ENCODE data around the gene SYTL1.

The SYTL1 gene

DNA sequence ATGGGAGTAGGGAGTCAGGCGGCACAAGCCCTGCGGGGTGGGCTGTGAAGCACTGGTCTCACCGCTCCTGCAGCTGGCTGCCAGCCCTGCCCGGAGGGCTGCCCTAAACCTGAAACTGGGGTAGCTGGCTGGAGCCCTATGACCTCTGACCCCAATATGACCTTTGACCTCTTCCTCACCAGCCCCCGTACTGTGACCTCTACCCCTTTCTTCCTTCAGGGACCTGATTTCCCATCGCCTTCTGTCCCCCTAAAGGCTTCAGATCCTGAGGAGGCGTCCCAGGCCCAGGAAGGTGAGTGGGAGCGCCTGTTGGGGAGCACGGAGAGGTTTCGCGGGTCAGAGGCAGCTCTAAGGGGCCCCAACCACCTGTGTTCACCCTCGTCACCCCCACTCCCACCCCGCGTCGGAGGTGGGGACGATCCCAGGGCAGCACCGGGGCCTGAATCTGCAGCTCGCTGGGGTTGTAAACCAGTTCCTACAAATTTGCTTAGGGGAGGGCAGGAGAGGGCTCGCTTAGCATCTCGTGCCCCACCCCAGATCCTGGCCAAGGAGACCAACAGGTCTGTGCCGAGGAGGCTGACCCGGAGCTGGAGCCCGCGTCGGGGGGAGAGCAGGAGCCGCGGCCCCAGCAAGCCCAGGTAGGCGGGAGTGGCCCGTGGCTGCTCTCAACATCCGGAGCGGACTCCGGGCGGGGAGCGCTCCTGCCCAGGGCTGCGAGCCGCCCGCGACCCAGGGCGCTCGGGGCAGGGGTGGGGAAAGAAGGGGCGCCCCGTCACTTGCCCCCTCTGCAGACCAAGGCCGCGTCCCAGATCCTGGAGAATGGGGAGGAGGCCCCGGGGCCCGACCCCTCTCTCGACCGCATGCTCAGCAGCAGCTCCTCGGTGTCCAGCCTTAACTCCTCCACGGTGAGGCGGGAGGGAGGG lies 7.3 kb downstream of the SYTL1 start:
- no peak for DNase-seq

DNA sequence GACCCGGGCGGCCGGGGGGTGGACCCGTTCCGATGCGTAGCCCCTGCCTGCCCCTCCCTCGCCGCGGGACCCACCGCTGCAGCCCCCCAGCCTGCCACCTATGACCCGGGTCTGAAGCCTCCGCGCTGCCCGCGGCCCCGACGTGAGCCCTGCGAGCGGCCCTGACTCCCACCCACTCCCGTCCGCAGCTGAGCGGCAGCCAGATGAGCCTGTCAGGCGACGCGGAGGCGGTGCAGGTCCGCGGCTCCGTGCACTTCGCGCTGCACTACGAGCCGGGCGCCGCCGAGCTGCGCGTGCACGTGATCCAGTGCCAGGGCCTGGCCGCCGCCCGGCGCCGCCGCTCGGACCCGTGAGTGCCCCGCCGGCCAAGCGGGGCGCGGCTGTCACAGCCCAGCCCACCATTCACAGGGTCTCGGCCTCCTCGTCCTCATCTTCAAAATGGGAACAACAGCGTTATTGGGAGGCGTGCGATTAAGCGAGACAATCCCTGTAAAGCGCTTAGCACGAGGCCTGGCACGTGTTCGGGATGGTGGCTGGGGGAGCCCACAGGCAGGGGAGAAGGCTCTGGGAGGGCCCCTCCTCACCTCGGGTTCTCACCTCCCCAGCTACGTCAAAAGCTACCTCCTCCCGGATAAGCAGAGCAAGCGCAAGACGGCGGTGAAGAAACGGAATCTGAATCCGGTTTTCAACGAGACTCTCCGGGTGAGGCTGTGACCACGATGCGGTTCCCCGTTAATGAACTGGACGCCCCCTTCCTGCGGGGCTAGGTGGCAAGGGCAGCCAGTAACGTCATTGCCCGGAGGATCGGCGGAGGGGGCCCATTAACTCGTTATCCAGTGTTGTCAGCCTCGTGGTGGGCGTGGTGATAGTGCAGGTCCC lies 8.2 kb downstream of the SYTL1 start:
- peak; percentile 58 for DNase-seq

DNA sequence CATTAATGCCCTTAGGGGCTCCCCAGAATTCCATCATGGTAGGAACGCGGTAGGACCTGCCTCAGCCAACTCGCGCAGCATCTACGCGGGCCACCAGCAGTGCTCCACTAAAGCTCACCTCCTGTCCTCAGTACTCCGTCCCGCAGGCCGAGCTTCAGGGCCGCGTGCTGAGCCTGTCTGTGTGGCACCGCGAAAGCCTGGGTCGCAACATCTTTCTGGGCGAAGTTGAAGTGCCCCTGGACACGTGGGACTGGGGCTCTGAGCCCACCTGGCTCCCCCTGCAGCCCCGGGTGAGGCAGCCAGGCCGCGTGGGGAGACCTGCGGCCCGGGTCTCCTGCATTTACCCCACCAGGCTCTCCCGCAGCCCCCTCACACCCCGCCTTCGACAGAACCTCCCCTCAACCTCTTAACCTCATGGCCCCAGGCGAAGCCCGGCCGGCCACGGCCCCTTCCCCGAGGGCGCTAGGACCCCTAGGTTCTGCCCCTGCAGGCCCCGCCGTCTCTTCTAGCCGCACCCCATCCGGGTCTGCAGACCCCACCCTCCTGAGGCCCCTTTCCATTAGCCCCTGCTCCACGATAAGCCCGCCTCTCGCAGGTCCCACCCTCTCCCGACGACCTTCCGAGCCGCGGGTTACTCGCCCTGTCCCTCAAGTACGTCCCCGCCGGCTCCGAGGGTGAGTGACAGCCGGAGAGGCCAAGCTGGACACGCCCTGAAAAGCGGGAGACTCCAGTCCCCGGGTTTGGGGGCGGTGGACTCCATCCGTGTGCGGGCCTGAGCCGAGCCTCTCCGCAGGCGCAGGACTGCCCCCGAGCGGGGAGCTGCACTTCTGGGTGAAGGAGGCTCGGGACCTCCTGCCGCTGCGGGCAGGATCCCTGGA lies 9.1 kb downstream of the SYTL1 start:
- DNase-seq = peak; percentile 16

DNA sequence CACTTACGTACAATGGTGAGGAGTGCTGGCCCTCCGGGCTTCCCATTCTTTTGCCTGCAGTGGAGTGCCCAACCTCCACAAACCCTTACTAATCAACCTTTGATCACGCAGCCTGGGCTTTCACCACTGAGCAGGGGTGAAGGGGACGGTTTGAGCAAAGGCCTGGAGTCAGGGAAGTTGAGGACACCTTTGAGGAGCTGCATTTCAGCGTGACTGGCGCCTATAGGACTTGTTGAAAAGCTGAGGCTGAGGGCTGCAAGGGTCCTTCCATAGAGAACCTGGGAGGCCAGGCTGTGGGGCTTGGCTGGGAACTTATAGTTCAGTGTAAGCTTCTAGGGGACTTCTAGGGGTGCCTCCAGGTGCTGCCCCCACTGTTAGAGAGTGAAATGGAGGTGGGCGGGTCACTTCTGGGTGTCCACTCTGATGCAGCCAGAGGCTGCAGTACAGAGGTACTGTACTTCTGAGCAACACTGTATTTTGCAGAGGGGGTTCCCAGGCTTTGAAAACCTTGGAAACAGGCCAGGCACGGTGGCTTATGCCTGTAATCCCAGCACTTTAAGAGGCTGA lies 9.8 kb downstream of the SYTL1 start:
- no peak for DNase-seq

DNA sequence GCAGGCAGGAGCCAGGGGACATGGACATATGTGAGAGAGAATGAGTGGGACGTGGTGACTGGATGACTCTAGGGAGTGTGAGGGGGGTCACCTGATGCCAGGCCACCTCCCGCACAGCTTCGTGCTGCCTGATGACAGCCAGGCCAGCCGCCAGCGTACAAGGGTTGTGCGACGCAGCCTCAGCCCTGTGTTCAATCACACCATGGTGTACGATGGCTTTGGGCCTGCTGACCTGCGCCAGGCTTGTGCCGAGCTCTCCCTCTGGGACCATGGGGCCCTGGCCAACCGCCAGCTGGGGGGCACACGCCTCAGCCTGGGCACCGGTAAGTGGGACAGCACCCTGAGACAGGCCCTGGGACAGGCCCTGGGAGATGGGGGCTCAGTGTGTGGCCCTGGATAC lies 11.3 kb downstream of the SYTL1 start:
- no peak for DNase-seq

DNA sequence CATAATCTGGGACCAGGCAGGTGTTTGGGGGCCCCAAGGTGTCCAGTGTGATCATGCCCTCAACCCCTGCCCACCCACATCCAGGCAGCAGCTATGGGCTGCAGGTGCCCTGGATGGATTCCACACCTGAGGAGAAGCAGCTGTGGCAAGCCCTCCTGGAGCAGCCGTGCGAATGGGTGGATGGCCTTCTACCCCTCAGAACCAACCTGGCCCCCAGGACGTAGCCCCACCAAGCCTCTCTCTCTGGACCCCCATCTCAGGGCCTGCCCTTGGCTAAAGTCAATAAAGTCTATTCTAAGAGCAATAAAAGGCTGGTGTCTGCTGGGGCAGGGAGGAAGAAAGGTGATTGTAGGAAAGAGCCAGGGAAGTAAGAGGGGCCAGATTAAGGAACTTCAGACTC lies 11.8 kb downstream of the SYTL1 start:
- DNase-seq = no peak

DNA sequence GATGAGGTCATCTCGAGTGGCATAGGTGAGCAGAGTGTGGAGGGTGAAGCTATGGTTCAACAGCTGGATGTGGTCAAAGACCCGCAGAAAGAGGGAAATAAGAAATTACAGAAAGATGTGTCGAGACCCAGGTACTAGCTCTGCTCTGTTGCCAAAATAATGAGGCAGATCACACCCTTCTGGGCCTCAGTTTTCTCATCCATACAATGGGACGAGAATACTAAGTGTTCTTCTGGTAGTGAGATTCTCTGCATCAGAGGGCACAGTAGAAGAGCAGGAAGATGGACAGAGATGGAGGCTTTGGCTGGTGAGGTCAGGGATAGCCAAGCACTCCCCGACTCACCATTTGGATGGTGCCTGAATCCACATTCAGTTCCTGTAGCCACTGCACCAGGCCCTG lies 13.9 kb downstream of the SYTL1 start:
- no peak for DNase-seq

DNA sequence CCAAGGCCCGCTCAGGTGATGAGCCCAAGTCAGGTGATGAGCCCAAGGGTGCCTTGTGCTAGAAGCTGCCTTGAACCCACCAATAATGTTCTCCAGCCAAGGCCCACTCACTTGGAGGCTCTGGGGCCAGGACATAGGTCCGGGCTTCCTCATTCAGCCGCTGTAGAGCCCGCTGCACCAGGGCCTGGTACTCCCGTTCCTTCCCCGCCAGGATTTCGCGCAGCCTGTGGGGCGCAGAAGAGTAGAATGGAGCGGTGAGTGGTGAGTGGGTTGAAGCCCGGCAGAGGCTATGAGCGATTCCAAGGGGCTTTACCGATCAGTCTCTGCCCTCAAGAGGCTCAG lies 14.4 kb downstream of the SYTL1 start:
- no peak for DNase-seq

DNA sequence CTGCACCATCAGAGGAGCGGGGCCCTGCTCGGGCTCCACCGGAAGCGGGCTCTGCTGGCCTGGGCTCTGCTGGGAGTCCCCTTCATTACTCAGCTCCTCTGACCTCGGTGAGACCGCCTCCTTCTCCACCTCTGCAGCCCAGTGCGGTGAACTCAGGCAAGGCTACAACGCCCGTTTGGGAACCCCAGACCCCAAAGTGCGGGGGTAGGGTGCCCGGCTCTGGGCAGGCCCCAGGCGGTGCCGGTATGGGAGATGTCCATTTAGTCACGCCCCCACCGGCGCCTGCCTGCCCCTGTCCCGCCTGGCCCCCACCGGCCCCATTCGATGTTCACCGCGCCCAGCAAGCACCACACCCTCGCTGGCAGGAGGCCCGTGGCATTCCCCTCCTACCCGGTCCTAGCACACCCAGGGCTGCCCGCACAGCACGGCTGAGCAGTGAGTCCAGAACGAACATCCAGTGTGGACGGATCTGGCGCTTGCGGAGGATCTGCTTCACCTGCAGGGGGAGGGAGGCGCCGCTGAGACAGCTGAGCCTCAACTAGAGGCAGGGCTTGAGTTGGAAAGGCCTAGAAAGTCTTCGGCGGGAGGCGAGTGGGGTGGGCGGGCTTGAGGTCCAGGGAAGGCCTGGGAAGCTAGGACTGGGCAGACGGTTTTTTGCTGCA lies 14.9 kb downstream of the SYTL1 start:
- DNase-seq = no peak

DNA sequence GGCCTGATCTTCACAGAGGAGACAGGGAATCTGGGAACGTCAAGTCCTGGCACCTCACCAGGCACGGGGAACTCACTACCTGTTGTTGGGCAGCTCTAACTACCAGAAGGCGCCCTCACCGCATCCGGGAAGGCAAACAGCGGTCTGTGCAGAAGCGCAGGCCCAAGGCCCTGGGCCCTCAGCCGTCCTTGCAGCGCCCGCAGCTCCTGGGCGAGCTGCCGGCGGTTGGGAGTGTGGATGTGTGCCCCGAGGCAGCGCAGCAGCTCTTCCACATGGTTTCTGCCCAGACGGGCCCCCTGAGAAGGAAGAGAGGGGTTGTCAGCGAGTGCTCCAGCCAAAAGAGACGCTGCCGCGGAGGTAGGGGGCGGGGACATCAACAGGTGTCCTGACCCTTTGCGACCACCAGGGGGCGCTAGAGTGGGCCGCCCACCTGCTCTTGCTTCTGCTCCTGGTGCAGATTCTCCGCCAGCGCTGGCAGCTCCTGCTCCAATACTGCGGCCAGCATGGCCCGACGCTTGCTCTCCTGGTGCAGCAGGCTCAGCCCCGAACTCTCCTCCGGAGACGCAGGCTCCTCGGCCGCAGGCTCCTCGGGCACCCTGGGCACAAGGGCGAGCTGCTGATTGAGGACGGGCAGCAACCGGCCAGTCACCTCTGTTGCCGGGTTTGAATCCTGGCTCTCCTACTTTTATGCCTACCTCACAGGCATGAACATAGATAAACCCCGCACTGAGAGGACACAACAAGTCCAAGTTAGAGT lies 15.6 kb downstream of the SYTL1 start:
- DNase-seq = peak; percentile 58

DNA sequence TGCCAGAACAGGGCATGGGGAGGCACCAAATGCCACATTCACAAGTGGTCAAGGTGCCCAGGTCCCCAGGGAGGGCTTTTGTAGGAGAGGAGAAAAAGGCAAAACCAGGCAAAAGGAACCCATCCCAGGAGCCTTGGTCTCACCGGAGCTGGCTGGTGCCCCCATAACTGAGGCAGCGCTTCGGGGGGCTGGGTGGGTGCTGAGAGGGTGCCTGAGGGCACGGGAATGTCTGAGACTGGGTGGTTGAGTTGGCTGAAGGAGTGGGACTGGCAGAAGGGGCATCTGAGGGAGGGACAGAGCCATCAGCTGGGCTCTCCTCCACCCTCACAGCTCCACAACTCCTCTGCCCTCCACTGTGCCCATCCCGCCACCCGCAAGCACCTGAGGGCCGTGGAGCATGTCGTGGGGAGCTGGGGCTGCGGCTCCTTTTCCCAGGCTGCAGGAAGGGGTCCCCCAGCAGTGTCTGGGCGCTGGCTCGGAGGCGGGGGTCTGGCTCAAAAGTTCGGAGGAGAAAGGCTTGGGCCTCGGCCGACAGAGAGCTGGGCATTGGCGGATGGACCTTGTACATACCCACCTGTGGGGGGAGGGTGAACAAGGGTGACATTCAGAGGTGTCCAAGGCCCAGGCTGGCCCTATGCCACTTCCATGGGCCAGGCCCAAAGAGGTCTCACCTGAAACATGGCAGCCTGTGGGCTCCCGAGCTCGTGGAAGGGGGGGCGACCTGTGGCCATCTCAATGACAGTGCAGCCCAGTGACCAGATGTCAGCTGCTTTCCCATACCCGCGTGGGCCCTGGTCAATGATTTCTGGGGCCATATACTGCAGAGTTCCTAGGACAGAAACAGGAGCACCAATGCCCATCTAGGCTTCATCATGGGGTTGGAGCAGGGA lies 16.5 kb downstream of the SYTL1 start:
- DNase-seq = no peak

DNA sequence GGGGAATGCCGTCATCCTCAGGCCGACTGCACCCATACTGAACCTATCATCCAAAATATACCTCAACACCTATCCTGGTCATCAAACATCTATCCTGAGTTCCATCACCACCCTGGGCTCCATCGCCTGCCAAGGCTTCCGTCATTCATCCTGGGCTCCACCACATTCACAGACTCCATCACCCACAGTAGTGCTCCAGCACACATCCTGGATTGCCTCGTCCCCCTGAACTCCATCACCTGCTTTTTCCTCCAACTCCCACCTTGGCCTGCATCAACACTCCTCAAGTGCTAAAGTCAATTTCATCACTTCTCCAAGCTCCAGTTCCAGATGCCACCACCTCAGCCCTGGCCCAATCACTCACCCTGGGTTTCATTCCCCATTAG lies 17.1 kb downstream of the SYTL1 start:
- DNase-seq = no peak

DNA sequence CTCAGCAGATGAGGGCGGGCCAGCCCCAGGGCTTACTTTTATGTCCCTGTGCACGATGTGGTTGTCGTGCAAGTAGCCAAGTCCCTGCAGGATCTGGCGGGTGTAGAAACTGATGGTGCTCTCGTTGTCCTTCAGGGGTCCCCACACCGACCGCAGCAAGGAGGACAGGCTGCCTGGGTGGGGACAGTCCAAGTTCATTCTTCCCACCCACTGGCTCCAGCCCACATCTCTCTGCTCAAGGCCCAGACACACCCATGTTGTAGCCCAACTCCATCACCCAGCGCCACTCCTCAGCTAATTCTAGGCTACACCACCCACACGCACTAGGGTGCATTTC lies 18.0 kb downstream of the SYTL1 start:
- DNase-seq = no peak

DNA sequence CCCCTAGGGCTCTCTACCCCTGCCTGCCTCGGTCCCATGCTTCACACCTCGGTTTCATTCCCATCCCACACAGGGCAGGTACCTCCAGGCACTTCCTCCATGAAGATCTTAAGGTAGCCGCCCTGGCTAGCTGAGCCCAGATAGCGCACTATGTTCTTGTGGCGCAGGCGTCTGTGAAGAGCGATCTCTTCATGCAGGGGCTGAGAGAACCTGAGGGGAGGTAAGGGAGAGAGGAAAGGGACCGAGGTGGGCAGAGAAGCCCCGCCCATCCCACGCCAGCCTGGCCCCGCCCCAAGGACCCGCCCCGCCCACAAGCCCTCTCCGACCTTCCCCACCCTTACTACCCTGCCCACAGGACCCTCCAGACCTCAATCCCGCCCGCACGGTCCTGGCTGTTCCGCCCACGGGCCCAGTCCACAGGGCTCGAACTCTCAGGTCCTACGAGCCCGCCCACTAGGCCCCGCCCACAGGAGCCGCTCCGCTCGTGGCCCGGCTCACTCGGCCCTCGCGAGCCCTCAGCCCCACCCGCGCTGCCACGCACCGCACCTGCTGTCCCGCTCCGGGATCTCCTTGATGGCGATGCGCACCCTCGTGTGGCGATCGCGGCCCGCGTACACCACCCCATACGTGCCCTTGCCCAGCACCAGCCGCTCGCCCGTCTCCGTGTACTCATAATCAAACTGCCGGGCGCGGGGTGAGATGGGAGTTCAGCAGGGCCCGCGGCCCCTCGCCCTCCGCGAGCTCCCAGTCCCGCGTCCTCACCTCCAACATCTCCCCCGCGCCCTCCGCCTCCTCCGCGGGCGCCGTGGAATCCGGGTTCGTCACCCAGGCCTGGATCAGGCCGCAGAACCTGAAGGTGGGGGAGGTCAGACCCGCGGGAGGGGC lies 18.6 kb downstream of the SYTL1 start:
- DNase-seq = no peak

DNA sequence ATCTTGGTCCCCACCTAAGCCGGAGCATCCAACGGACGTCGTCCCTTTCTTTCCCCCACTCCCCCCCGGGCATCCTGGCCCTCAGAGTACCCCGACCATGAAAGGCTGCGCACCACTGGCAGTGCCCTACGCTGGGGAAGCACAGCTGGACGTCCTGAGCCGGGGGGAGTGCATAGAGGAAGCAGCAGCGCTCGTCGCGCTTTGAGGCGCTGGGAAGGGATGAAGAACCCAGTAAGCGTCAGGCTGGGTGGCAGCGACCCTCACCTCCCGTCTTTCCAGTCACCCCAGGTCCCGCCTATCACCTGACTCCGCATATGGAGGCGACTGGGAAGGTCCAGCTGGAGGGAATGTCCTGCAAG lies 19.2 kb downstream of the SYTL1 start:
- no peak for DNase-seq

DNA sequence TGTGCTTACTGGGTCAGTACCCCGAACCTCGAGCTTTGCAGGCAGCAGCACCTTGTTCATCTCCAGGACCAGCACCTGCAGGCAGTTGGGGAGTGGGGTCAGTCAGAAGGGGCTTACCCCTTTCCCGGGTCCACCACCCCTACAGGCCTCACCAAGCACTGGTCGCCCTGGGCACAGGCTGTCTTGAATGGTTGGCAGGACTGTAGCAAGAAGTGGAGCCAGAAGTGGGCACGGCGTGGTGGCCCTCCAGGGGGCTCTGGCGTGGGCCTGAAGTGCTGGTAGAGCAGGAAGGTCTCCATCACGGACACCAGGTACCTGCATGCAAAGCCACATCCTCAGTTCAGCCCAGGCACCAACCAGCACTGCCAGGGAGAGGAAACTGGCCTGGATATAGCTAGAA lies 19.7 kb downstream of the SYTL1 start:
- DNase-seq = no peak

DNA sequence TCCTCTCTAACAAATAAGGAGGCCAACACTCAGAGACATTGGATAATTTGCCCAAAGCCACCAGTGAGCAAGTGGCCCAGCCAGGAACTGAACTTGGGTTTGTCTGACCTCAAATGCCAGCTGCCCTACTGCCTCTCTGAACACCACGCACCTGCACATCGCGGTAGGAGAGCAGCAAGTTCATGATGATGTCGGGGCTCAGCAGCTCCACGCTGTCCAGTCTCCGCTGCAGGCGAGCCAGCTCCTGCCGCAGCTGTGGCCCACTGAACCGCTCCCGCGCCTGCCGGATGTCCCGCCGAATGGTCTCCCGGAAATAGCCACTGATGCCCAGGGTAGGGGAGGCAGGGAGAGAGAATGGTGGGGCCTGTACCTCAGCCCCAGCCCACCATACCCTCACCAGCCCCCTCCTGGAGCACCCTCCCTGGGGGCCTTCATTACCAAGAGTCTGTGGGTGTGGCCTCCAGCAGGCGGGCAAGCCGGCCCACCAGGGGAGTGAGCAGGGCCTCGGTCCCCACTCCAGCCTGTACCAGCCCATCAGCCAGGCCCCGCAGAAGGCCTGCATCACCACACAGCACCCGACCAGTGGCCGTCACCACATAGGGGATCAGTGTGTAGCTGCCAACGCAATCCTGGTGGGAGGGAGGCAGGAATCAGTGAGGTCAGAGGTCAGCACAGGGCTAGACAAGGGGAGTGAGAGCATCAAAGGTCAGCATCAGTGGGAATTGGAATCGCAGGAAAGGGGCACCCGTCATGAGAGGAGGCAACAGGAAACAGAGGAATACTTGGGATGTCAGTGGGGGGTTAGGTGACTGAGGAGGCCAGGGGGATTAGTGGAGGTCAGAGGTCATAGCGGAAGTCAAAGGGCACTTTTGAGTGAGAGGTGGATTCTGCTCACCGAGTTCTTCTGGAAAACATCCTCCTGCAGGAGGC lies 22.2 kb downstream of the SYTL1 start:
- no peak for DNase-seq

Data from fibroblast of skin of abdomen (primary cell).